ENCODE measurements around the gene POLR3GL. TPM values are rescaled to one million over a fixed set of nuclear protein-coding genes. Genes with fewer than 3 reads are reported as not detected.

POLR3GL gene
- total and polyA plus RNA-seq, 9 donors, result 28.5 to 42.6 (median 38.2) TPM

DNA sequence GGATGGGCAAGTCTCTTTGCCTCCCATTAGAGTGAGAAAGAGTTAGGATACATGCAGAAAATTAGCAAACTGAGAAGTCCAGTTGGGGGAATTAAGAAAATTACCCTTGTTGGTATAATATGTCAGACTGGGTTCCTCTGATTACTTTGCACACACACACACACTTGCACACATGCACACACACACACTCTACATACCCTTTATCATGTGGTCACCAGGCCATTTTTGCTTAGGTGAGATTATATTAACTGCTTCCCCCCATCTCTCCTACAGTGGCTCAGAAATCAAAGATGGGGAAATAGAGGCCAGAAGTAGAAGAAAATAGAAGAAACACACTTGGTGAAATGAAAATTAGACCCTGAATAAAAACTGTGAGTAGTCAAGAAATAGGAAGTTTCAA is 5.8 kb upstream of the POLR3GL start:
- Histone ChIP-seq H3K27me3 (ENCODE audit: control insufficient read depth, insufficient read depth, low read length) (peaks cover 8% of the 10 kb centered on the region), H3K9me3 (replicated peaks; ENCODE audit: control insufficient read depth, low read depth, low read length) (no peaks in the 10 kb centered on the region), H3K36me3 (ENCODE audit: control insufficient read depth, insufficient read depth, low read length) (no peaks in the 10 kb centered on the region), H3K4me1 (ENCODE audit: control insufficient read depth, insufficient read depth, low read length) (peaks cover 57% of the 10 kb centered on the region), H3K4me3 (ENCODE audit: low read length) (no peak overlapping the region), H3K27ac (ENCODE audit: low read length) (no peak overlapping the region)
- DNase-seq, result no peak

GRCh38 chr1:145959333-145959732 is 5.2 kb upstream of the POLR3GL start:
- peaks cover 62% of the 10 kb centered on the region for H3K4me1 ChIP-seq (ENCODE audit: control insufficient read depth, insufficient read depth, low read length)
- no peak overlapping the region for H3K27ac ChIP-seq (ENCODE audit: low read length)

GRCh38 chr1:145959957-145960467 is 4.5 kb upstream of the POLR3GL start:
- Histone ChIP-seq H3K27me3 (ENCODE audit: control insufficient read depth, insufficient read depth, low read length) (peaks cover 8% of the 10 kb centered on the region), H3K4me1 (ENCODE audit: control insufficient read depth, insufficient read depth, low read length) (peaks cover 57% of the 10 kb centered on the region), H3K27ac (ENCODE audit: low read length) (peak overlapping the region; percentile 87), H3K9me3 (replicated peaks; ENCODE audit: control insufficient read depth, low read depth, low read length) (no peaks in the 10 kb centered on the region), H3K4me3 (ENCODE audit: low read length) (peak overlapping the region; percentile 69), H3K36me3 (ENCODE audit: control insufficient read depth, insufficient read depth, low read length) (no peaks in the 10 kb centered on the region)
- DNase-seq, result no peak
- WGBS (ENCODE audit: insufficient coverage), result 8% methylated on average over 9 of the region's 12 CpGs

More at GRCh38 chr1:145959333-145959732, 5.2 kb upstream of the POLR3GL start:
- Histone ChIP-seq H3K4me3 (ENCODE audit: low read length) (no peak overlapping the region), H3K27me3 (ENCODE audit: control insufficient read depth, insufficient read depth, low read length) (peaks cover 8% of the 10 kb centered on the region), H3K36me3 (ENCODE audit: control insufficient read depth, insufficient read depth, low read length) (no peaks in the 10 kb centered on the region), H3K9me3 (replicated peaks; ENCODE audit: control insufficient read depth, low read depth, low read length) (no peaks in the 10 kb centered on the region)
- no peak for DNase-seq

GRCh38 chr1:145960468-145961108 is 3.9 kb upstream of the POLR3GL start:
- Histone ChIP-seq H3K4me3 (ENCODE audit: low read length) (peak overlapping the region; percentile 69), H3K27ac (ENCODE audit: low read length) (peak overlapping the region; percentile 87), H3K27me3 (ENCODE audit: control insufficient read depth, insufficient read depth, low read length) (peaks cover 8% of the 10 kb centered on the region), H3K4me1 (ENCODE audit: control insufficient read depth, insufficient read depth, low read length) (peaks cover 54% of the 10 kb centered on the region), H3K9me3 (replicated peaks; ENCODE audit: control insufficient read depth, low read depth, low read length) (no peaks in the 10 kb centered on the region), H3K36me3 (ENCODE audit: control insufficient read depth, insufficient read depth, low read length) (no peaks in the 10 kb centered on the region)
- DNase-seq, result peak; percentile 92
- WGBS (ENCODE audit: insufficient coverage), result under 1% methylated on average over 39 of the region's 44 CpGs

DNA sequence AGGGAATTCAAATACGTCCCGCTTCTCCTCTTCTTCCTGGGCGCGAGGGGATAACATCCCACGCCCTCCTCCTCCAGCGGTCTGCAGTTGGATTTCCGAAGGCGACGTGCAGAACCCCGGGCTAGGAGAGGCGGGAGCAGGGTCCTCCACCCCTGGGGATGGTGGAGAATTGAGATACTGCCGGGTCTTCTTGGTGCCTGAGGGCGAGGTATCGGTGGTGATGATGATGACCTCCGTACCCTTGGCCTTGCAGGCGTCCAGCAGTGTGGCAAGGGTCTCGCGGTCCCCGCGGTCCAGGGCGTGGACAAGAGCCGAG is 3.4 kb upstream of the POLR3GL start:
- Histone ChIP-seq H3K27me3 (ENCODE audit: control insufficient read depth, insufficient read depth, low read length) (peaks cover 8% of the 10 kb centered on the region), H3K9me3 (replicated peaks; ENCODE audit: control insufficient read depth, low read depth, low read length) (no peaks in the 10 kb centered on the region), H3K4me1 (ENCODE audit: control insufficient read depth, insufficient read depth, low read length) (peaks cover 50% of the 10 kb centered on the region), H3K36me3 (ENCODE audit: control insufficient read depth, insufficient read depth, low read length) (no peaks in the 10 kb centered on the region), H3K27ac (ENCODE audit: low read length) (peak overlapping the region; percentile 87), H3K4me3 (ENCODE audit: low read length) (peak overlapping the region; percentile 69)
- DNase-seq, result no peak
- 0% methylated on average over 11 of the region's 22 CpGs for WGBS (ENCODE audit: insufficient coverage)

GRCh38 chr1:145961425-145962156 is 2.9 kb upstream of the POLR3GL start:
- peak; percentile 54 for DNase-seq
- WGBS (ENCODE audit: insufficient coverage), result 1% methylated on average over 49 of the region's 57 CpGs

DNA sequence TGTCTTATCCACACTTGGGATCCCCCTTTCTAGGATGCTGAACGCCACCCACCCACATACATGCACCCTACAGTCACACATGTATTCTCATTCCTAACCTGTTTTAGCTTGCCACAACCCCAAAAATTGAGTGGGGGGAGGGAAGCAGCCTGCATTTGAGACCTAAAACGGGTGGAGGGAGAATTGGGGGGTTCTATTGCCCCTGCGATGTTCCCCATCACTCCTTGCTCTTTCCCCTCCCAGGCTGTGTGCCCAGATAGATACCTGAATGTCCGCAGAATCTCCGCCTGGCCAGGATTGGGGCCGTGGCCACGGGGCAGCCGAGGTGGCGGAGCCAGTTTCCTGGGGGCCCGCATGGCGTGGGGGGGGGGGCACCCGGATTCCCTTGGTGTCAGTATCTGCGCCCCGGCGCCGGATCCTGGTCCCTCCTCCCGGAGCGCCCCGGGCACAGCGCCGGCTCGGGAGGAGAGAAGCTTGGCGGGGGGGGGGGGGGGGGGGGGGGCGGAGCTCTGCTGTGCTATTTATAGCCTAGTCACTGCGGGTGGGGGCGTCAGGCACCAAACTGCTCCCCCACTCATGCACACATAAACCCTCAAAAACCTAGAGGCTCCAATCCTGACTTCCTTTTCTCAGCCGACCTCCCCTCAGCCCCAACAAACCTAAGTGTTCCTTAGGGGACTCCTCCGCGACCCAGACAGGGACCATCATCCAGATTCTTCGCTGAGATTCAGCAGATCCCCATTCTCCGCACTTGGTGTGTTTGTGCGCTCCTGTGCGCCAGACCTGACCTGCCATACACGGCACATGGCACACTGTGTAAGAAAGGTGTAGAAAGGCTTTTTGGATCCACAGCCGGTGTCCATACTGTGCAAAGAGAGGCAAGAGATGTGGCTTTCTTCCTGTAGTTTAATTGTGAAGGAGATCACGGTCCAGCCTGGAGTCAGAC is 2.1 kb upstream of the POLR3GL start:
- Histone ChIP-seq H3K4me1 (ENCODE audit: control insufficient read depth, insufficient read depth, low read length) (peaks cover 46% of the 10 kb centered on the region), H3K9me3 (replicated peaks; ENCODE audit: control insufficient read depth, low read depth, low read length) (peaks cover 4% of the 10 kb centered on the region), H3K36me3 (ENCODE audit: control insufficient read depth, insufficient read depth, low read length) (no peaks in the 10 kb centered on the region), H3K4me3 (ENCODE audit: low read length) (peak overlapping the region; percentile 69), H3K27ac (ENCODE audit: low read length) (peak overlapping the region; percentile 91), H3K27me3 (ENCODE audit: control insufficient read depth, insufficient read depth, low read length) (peaks cover 8% of the 10 kb centered on the region)
- DNase-seq, result peak; percentile 61
- WGBS (ENCODE audit: insufficient coverage), result 8% methylated on average over 9 of the region's 36 CpGs

More at GRCh38 chr1:145961425-145962156, 2.9 kb upstream of the POLR3GL start:
- Histone ChIP-seq H3K27me3 (ENCODE audit: control insufficient read depth, insufficient read depth, low read length) (peaks cover 8% of the 10 kb centered on the region), H3K4me3 (ENCODE audit: low read length) (peak overlapping the region; percentile 69), H3K27ac (ENCODE audit: low read length) (peak overlapping the region; percentile 7), H3K36me3 (ENCODE audit: control insufficient read depth, insufficient read depth, low read length) (no peaks in the 10 kb centered on the region), H3K9me3 (replicated peaks; ENCODE audit: control insufficient read depth, low read depth, low read length) (no peaks in the 10 kb centered on the region), H3K4me1 (ENCODE audit: control insufficient read depth, insufficient read depth, low read length) (peaks cover 48% of the 10 kb centered on the region)

DNA sequence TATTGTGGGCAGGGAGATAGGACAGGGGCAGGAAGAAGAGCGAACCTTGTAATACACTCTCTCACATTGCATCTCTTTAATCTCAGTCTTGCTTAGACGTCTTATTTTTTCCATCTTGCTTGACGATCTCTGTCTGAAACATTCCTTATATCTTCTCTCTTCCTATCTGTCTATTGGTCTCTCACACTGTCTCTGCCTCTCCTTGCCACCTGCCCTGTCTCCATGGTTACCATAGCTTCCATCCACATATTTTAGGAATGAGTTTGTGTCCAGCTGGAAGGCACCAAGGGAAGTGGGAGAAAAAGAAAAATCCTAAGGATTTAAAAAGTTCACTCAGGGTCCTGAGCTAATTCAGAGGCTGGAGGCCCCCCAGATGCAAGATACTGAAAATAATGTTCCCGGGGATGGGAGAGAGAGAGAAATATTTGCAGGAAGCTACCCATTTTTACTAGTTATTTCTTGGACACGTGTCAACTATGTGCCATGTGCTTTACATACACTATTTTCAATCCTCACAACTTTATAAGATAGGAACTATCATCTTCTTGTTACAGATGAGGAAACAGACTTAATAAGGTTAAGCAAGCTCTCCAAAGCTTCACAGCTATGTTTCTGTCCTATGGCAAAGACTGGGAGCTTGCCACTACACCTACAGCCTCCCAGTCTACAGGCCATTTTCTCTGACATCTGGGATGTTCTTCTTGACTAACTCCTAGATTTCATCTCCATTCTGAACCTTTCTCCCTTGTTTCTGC is 1.0 kb upstream of the POLR3GL start:
- peak; percentile 49 for DNase-seq

GRCh38 chr1:145965119-145965744 is 742 bp downstream of the POLR3GL start:
- WGBS (ENCODE audit: insufficient coverage), result no CpG with 5 or more reads among the region's 5 CpGs
- peak overlapping the region; percentile 61 for H3K4me3 ChIP-seq (ENCODE audit: low read length)
- no peaks in the 10 kb centered on the region for H3K36me3 ChIP-seq (ENCODE audit: control insufficient read depth, insufficient read depth, low read length)
- H3K4me1 ChIP-seq (ENCODE audit: control insufficient read depth, insufficient read depth, low read length), result peaks cover 35% of the 10 kb centered on the region
- DNase-seq, result no peak
- H3K9me3 ChIP-seq (replicated peaks; ENCODE audit: control insufficient read depth, low read depth, low read length), result peaks cover 7% of the 10 kb centered on the region
- H3K27ac ChIP-seq (ENCODE audit: low read length), result peak overlapping the region; percentile 91
- H3K27me3 ChIP-seq (ENCODE audit: control insufficient read depth, insufficient read depth, low read length), result peaks cover 8% of the 10 kb centered on the region

More for the DNA sequence above, 1.0 kb upstream of the POLR3GL start:
- Histone ChIP-seq H3K4me1 (ENCODE audit: control insufficient read depth, insufficient read depth, low read length) (peaks cover 43% of the 10 kb centered on the region), H3K36me3 (ENCODE audit: control insufficient read depth, insufficient read depth, low read length) (no peaks in the 10 kb centered on the region), H3K27me3 (ENCODE audit: control insufficient read depth, insufficient read depth, low read length) (peaks cover 8% of the 10 kb centered on the region), H3K9me3 (replicated peaks; ENCODE audit: control insufficient read depth, low read depth, low read length) (peaks cover 7% of the 10 kb centered on the region), H3K4me3 (ENCODE audit: low read length) (peak overlapping the region; percentile 61), H3K27ac (ENCODE audit: low read length) (peak overlapping the region; percentile 91)
- WGBS (ENCODE audit: insufficient coverage), result 10% methylated on average over 2 of the region's 5 CpGs
